Activated CD8-positive, alpha-beta memory T cell treated with anti-CD3 and anti-CD28 coated beads for 48 hours (primary cell): ENCODE results near the gene PITPNC1.
"Not testable (repeated sequence)": the region's sequence is repeated elsewhere in the genome, so short reads cannot be mapped to it uniquely, and the experiment has no call there.

Experiments
- DNase-seq, 3 experiments: peaks; one replicate each; pipeline ENCODE4 v3.0.0-alpha.2; 2020; ENCODE audit warnings: low read depth in 2 of 3, low spot score in 2 of 3

Gene PITPNC1

DNA sequence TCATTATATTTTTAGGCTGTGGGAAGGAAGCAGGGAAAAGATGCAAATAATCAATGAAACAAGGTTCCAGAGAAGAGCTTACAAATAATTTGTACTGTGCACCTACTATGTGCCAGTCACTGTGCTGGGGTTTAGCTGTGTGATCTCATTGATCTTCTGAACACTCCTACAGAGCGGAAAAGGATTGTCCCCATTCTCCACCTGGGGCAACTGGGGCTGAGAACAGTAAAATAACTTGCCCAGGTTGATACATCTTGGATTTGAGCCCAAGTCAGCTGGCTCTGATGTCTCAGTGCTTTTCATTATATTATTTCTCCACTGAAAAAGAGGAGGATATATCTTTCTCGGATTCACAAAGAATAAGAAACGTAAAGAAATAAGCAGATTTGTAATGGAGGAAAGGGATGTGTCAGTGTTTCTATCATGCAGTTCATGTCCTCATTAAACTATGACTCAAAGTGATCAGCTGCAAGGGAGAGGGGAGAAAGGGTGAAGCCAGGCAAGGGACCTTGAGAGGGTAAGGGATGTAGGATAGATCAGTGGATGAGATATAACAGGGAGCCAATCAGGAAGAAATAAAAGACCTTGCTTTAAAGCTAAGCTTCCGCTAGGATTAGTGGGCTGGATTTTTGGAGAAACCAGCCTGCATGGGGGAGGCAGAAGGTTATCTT, 197.0 kb downstream of the PITPNC1 start:
- DNase-seq, result no peak

GRCh38 chr17:67574658-67575293, 197.7 kb downstream of the PITPNC1 start:
- DNase-seq, result no peak

DNA sequence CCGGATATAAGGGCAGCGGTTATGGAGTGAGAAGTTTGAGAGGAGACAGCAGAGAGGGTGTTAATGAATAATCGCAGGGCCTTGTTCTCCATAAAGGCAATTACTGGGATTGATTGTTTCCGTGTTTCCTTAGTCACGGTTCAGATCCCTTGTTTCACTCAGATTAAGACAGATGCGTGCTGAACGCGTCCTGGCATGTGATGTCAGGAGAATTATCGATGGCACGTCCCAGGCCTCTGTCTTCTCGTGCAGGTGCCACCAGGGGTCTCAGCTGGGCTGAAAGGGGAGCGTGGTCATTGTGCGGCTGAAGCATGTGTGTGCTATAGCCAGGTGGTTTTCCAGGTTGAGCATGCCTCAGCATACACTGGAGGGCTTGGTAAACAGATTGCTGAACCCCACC, 198.2 kb downstream of the PITPNC1 start:
- no peak for DNase-seq

DNA sequence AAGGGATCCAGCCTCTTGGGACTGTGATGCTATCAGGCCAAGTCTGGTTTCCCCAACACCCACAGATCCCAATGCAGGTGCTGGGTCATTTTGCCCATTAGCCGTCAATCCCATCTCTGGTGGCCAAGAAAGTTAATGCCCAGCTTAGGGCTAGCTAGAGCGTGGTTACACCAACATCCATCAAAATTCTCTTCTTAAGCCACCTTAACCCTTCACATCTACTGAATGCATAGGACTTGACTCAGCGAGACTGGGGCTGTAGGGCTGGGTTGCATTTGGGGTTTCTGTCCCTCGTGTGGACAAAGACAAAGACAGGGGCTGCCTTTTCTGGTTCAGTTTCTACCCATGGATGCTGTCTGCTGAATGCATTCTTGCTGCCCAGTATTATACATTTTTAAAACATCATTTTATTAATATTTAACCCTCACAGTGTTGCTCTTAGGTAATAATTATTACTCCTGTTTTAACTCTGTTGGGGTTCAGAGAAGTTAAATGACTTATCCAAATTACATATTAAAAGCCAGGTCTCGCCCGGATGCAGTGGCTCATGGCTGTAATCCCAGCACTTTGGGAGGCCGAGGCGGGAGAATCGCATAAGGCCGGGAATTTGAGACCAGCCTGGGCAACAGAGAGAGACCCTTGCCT, 199.5 kb downstream of the PITPNC1 start:
- no peak for DNase-seq

GRCh38 chr17:67577429-67578141, 200.5 kb downstream of the PITPNC1 start:
- no peak for DNase-seq

DNA sequence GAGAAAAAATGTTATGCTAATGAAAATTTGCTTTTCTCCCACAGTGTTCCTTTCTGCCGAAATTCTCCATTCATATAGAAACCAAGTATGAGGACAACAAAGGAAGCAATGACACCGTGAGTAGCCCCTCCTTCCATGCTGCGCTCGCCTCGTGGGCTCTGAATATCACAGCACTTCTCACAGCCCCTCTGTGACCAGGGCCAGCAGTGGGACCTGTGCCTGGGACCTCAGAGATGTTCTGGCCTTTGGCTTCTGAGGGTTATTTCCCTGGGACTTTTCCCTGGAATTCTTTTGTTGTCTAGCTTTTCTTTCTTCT, 201.0 kb downstream of the PITPNC1 start:
- DNase-seq, result no peak

GRCh38 chr17:67578679-67579405, 201.8 kb downstream of the PITPNC1 start:
- DNase-seq, result not testable (repeated sequence)

DNA sequence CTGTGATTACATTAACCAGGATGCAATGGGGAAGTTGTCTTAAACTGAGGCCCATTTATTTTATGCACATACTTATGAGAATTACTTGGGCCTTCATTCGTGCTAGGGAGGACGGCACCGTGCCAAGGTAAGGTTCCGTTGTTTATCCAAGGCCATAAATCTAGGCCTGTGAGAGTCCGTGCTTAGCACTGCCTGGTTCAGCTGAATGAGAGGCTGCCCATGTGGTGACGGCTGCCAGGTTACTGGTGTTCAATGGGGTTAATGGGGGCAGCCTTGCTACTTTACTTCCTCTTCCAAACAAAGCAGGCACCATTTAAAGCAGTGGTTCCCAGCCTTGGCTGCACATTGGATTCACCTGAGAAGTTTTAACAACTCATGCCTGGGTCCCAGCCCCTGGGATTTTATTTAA, 205.6 kb downstream of the PITPNC1 start:
- DNase-seq, result no peak

DNA sequence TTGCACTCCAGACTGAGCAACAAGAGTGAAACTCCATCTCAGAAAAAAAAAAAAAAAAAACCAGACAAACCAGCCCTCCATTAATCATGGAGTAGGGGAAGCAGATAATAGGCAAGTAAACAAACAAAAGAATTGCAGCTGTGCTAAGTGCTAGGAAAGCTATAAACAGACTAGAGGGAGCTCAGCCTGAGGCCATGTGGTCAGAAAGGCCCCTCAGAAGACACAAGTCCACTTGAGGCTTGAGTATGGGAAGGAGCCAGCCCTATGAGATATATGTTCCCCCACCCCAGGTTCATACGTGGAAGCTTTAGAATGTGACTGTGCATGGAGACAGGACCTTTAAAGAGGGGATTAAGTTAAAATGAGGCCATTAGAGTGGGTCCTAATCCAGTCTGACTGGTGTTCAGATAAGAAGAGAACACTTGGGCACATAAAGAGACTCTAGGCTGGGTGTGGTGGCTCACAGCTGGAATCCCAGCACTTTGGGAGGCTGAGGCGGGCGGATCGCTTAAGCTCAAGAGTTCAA, 208.1 kb downstream of the PITPNC1 start:
- no peak for DNase-seq

- DNase-seq, result no peak
Measured at GRCh38 chr17:67588326-67588725, 211.2 kb downstream of the PITPNC1 start.

GRCh38 chr17:67594115-67594880, 217.2 kb downstream of the PITPNC1 start:
- DNase-seq, result no peak

DNA sequence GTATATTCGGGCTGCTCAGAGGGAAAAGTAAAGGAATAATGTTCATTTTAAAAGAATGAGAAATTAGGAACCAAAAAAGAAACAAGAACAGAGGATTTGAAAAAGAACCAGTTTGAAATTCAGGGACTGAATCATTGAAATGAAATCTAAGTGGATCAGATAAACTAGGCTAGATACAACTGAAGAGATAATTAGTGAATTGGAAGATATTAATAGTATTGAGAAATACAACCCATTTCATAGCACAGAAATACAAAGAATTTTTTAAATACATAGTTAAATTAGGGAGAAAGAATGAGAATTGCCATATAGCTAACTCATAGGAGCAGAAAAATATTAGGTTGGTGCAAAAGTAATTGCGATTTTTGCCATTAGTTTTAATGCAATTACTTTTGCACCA, 223.3 kb downstream of the PITPNC1 start:
- no peak for DNase-seq

DNA sequence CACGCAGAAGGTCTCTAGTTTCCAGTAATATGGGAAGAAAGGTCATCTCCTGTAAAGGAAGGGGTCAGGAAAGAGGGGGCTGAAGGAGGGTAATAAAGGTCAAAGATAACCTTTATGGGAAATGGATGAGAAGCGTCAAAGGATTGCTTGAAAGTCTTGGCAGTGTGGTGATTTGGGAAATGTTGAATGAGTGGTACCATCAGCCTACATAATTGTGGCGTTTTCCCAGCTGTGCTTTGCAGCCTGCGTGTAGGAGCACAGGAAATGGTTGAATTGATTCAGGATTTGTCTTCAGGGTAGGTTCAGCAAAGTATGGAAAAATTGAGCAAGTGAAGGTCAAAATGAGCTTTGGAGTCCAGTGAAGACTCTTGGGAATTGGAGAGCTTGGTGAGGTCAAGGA, 224.8 kb downstream of the PITPNC1 start:
- DNase-seq, result no peak

DNA sequence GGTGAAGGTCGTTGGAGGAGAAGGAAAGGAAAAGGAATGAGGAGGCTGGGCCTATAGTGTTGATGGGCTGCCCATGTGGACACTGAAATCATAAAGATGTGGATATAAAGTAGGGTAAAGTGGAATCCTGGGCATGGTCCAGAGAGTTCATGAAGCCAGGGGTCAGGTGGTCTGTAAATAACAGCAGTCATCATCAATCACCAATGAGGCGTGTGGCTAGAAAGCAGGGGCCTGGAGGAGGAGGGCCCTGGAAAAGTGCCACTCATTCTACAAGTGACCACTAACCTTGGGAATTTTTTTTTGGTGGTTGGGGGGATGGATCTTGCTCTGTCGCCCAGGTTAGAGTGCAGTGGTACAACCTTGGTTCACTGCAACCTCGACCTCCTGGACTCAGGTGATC, 225.4 kb downstream of the PITPNC1 start:
- no peak for DNase-seq

GRCh38 chr17:67602974-67603373, 225.9 kb downstream of the PITPNC1 start:
- no peak for DNase-seq

DNA sequence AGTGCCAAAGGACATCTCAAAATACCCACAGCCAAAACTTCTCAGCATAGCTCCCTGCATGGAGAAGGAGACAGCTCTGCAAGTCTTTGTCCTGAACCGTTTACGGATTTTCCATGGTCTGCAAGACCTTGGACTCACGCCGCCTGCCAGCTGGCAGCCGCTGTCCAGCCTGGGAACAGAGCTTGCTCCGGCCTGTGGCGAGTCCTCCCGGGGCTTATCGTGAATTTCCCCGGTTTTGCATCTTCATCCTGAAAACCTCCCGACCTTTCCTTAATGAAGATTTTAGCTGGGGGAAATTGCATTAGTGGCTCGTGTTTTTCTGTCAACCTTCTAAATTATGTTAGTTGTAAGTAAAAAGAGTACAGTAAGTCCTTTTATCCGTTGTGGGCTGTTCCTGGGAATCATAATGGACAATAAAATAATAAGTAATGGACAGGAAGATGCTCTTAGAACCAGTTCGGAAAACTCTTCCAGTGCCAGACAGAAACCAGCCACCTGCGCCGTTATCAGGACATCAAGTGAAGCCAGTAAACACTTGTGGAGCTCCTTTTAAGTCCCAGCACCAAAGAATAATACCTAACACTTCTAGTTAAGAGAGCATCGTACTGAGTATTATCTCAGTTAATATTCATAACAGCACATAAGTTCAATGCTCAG, 228.3 kb downstream of the PITPNC1 start:
- DNase-seq, result no peak

- no peak for DNase-seq
Measured at GRCh38 chr17:67606471-67606870, 229.4 kb downstream of the PITPNC1 start.

DNA sequence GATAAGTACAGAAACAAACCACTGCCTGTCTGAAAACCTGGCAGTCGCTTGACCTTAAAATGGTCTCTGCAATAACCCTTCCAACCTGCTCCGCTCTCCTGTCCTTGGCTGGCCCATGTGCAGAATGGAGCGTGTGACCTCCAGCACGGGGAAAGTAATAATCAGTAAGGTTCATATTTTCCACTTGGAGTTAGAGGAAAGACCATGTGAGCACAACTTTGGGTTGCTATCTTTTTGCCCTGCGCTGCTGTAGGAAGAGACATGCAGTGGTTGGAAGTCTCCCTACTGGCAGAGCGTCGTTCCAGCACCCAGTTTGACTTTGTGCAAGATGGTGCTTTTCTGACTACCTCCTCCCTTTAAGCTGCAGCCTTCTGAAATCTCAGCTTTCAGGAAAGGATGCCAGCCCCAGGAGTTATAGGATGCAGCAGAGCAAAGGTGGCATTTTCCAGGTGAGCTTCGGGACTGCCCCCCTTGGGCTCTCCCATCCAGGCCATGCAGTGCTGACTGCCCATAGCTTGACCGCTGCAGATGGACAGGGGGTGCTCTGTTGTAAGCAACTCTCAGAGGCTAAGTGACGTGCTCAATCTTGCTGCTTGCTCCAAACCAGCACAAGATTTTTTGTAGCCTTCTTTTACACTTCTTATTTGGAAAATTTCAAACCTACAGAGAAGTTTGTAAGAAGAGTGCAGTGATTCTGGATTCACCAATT, 230.0 kb downstream of the PITPNC1 start:
- no peak for DNase-seq

GRCh38 chr17:67610061-67610460, 233.0 kb downstream of the PITPNC1 start:
- no peak for DNase-seq
